ENCODE data around the gene WDR33.
A peak's percentile ranks its signal among the peaks of the same experiment; 100 is the strongest.

WDR33 gene

DNA sequence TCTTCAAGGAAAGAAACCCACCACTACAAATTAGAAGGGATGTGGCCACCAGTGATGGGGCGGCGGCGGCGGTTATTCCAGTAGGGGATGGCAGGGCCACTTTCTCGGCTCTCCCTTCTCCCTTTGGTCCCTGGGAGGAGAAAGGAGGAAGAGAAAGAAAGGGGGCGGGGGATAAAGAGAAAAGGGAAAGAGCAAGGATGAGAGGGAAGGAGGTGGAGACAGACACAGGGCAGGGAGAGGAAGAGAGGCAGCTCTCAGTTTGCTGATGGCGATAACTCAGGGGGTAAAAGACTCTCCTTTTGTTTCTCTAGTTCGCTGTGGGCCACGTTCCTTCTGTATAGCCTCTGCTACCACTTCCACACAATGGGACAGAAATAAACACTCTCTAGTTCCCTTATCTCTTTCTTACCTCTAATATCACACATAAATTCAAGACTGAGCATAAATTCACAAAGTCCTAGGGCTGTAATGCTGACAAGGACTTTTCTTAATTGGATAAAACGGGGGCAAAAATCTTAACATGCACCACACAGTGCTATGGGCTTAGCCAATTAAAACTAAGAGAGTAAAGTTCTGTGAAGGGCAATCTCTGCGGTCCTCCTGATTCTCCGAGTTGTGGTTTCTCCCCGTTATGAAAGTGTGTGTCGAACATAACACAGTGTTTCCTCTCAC, 95.1 kb downstream of the WDR33 start:
- no peak for DNase-seq

DNA sequence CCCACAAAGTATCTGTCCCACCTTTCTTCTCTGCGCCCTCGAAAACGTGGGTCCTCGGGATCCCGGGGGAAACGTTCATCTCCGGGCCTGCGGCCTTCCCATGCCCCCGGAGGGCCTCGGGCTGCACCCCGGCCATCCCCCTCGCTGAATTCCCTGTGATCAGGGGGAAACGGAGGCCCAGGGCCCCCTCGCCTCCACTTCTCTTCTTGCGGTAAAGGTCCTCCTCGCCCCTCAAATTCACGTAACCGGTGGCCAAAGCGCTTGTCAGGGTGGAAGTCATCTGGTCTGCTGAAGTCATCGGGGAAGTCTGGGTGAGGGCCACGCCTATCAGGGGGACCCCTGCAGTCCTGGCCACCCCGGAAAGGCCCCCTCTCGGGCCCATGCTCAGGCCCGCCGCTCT, 97.4 kb downstream of the WDR33 start:
- DNase-seq = no peak

DNA sequence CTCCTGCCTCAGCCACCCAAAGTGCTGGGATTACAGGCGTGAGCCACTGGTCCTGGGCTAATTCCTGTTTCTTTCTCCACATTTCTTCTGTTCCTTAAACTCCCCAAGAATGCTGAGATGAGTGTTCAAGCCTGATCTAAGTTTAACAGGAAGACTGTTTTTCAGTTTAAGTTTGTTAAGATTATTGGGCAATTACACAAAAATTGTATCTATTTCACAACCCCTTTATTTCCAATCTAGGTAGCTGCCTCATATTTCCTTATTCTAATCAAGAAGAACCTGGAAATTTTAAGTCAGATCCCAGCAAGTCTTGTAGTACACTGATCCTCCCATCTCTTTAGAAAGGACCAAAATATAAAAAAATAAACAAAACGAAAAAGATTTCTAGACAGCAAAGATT, 98.0 kb downstream of the WDR33 start:
- no peak for DNase-seq

DNA sequence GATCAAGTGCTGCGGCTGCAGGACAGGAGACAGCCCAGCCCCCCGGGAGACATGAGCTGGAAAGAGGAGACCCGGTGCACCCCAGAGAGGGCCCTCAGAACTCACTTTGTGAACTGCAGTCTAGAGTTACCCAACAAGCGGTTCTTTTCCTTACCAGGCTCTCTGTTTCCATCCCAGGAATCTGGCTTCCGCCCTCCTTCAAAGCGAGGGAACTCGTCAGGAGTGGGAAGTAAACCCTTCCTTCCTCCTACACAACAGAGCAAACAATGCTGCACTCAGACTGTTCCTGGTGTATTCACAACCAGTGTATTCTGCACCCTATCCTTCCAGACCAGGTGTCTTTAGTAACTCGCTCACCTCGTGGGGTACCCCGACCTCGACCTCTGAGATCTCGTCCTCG, 101.6 kb downstream of the WDR33 start:
- no peak for DNase-seq

DNA sequence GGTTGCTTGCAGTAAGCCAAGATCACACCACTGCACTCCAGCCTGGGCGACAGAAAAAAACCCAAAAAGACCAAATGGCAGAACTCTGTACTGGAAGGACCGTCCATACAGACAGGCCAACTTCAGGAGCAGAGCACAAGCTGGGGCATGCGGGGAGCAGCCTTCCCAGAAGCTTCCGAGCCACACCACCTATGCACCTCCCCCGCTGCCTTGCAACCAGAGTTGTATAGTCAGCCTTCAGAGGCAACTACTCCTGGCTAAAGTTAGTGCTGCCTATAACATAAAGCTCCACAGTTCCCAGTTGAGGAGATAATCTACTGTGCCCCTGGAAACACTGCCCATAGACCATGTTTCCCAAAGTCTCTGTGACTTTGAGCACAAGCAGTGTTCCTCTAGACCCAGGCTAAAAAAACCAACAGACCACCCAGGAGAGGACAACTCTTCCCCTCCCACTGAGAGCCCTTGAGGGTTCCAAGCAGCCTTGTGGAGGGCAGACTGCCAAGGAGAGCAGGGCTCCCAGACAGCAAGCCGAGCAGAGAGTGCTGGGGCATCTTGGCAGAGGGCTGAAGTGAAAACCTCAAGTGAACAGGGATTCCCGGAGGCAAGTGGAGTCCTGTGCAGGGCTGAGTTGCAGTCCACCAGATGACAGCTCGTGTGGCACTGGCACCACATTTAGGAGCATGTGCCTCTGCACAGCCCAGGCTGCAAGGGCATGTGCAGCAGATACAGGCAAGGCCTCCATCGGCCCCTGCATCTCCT, 102.9 kb downstream of the WDR33 start:
- no peak for DNase-seq

- DNase-seq = no peak
Measured at GRCh38 chr2:127706215-127706990, 104.6 kb downstream of the WDR33 start.

DNA sequence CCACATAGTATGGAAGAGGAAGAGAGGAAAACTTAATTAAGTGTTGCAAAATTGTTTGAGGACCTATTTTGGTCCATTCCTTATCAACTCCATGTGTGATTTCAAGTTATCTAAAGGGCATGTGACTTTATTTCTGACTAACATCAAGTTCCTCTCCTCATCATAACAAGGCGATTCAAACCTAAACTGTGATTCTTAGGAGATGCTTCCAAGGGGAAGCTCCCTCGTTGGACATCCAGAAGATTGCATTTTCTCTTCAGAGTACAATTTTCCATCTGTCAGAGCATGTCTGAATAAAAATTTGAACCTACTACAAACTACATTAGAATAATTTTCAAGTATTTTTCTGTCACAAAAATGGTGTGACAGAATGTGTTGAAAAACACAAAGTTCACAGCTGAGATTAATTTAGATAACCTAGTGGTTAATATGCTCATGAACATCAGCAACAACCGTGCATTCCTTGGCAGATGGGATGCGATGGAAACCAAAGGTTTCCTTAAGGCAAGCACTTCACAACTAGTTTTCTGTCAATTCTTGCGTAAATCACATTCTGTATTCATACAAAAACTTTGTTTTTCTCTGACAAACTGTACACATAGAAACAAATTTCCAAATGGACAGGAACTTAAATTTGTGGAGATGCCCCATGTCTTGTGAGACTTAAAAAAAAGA, 105.4 kb downstream of the WDR33 start:
- no peak for DNase-seq

GRCh38 chr2:127704641-127705390, 106.2 kb downstream of the WDR33 start:
- no peak for DNase-seq

DNA sequence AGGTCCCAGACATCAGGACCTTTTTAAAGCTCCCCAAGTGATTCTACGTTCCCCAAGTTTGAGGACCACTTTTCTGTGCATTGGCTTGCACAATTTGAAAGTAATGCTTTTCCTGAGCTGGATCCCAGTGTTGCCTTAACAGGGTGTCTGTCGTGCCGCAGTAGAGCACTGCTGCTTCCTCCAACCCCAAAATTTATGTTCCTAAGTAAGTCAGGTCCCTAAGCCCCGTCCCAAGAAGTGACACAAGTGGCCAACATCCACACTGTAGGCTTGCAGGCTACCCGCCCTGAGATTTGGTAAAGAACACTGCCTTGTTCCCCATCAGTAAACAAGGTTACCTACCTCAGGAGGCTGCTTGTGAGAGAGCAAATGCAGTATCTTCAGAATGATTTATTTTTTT, 107.7 kb downstream of the WDR33 start:
- DNase-seq = no peak

- no peak for DNase-seq
Measured at GRCh38 chr2:127702395-127703009, 108.5 kb downstream of the WDR33 start.

DNA sequence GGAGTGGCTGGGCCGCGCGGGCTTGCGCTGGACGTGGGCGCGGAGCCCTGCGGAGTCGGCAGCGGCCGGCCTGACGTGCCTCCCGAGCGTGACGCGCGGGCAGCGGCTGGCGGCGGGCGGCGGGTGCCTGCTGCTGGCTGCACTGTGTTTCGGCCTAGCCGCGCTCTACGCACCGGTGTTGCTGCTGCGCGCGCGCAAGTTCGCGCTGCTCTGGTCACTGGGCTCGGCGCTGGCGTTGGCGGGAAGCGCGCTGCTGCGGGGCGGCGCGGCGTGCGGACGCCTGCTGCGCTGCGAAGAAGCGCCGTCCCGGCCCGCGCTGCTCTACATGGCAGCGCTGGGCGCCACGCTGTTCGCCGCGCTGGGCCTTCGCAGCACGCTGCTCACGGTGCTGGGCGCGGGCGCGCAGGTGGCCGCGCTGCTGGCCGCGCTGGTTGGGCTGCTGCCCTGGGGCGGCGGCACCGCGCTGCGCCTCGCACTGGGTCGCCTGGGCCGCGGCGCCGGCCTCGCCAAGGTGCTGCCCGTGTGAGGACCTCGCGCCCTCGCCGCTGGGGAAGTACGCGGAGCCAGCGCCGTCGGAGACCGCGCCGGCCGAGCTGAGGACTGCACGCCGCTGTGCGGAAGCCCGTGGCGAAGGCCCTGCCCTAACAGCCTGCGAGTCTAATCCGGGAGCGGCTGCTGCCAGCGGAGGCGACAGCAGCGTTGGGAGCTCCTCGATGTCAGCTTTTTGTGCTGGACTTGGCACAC, 109.1 kb downstream of the WDR33 start:
- DNase-seq = peak; percentile 78

GRCh38 chr2:127701193-127701650, 109.7 kb downstream of the WDR33 start, which contains the start of gene SFT2D3:
Gene SFT2D3 (plus strand): TSS chr2:127701497. CDS start chr2:127701529, 32 bp downstream.
- peak; percentile 87 for DNase-seq

DNA sequence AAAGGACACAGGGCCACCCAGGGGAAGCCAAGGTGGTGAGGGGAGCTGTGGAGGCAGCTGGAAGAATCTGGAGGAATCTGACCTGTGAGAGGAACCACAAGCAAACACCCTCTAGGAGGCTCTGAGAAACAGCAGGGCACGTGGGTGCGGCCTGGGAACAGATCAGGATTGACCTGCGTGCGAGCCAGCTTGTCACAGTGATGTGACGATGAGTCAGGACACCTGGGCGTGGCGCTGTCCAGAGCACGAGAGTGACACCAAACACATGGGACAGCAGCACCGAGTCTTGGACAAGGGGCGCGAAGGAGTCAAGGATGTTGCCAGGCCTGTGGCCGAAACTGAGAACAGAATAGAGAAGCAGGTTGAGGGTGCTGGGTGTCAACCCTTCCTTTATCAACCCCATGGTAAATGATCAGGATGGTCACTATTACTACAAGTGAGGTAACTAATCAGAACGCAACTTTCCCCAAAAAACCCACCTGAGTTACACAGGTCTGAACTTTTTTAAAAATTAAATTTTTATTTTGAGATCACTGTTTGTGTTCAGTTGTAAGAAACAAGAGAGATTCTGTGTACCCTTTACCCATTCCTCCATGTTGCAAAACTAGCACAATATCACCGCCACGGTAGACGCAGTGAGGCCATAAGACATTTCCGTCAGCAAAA, 110.3 kb downstream of the WDR33 start:
- DNase-seq = no peak

GRCh38 chr2:127698553-127699355, 112.2 kb downstream of the WDR33 start:
- no peak for DNase-seq

- no peak for DNase-seq
Measured at GRCh38 chr2:127697482-127698180, 113.3 kb downstream of the WDR33 start.

GRCh38 chr2:127695491-127696472, 115.2 kb downstream of the WDR33 start:
- no peak for DNase-seq

DNA sequence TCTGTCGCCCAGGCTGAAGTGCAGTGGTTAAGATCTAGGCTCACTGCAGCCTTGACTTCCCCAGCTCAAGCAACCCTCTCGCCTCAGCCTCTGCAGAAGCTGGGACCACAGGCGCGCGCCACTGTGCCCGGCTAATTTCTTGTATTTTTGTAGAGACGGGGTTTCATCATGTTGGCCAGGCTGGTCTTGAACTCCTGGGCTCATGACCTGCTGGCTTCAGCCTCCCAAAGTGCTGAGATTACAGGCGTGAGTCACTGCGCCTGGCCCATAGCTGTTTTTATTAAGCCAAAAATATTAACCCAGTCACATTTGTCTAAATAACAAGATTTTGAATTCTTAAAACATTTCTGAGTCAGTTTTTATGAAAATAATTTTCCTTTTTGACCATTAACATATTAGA, 116.0 kb downstream of the WDR33 start:
- no peak for DNase-seq

GRCh38 chr2:127690696-127691095, 120.3 kb downstream of the WDR33 start:
- no peak for DNase-seq

Data from COR-L47 (cell line).